Measurements from ENCODE around the gene ERFE. TPM values are rescaled to one million over a fixed set of nuclear protein-coding genes. Genes with fewer than 3 reads are reported as not detected.

The ERFE gene
- total RNA-seq, 1 donor from 2014 or later, result not detected

DNA sequence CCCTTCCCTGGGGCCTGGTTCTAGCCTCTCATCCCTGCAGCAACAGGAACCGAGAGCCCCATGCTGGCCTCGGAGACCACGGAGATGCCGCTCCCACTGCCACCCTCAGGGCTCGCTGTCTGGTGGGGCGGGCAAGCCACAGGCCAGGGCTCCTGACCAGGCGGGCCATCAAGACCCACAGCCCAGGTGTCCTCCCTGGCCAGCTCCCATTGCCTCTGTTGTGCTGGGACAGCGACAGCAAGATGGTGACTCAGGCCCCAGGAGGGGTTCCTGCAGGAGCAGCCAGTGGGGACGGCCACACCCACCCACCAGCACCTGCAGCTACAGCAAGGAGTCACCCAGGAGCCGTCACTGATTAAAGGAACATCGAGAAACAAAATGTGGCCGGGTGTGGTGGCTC lies 12.9 kb upstream of the ERFE start:
- no peak overlapping the region for H2AFZ ChIP-seq (replicated peaks)
- H3K4me2 ChIP-seq, result no peak overlapping the region
- H4K20me1 ChIP-seq (ENCODE audit: low read depth), result no peaks in the 10 kb centered on the region
- Mint-ChIP-seq H3K4me3 (no peak overlapping the region), H3K27me3 (ENCODE audit: insufficient read depth, low read depth) (peaks cover 7% of the 10 kb centered on the region), H3K4me1 (no peaks in the 10 kb centered on the region), H3K36me3 (no peaks in the 10 kb centered on the region), H3K27ac (no peak overlapping the region), H3K9me3 (no peaks in the 10 kb centered on the region)
- TF ChIP-seq CTCF (IDR thresholded peaks at IDR 0.05) (no peak), EZH2phosphoT487 (IDR thresholded peaks at IDR 0.05) (no peak), EZH2 (IDR thresholded peaks at IDR 0.05) (no peak)
- H3K79me2 ChIP-seq (ENCODE audit: low read depth), result no peaks in the 10 kb centered on the region
- H3K9me3 ChIP-seq (ENCODE audit: low read depth), result no peaks in the 10 kb centered on the region
- no peaks in the 10 kb centered on the region for H3F3A ChIP-seq (ENCODE audit: low read depth)
- no peaks in the 10 kb centered on the region for H3K4me1 ChIP-seq
- H3K27ac ChIP-seq, result no peak overlapping the region
- no peak overlapping the region for H3K4me3 ChIP-seq
- no peaks in the 10 kb centered on the region for H3K36me3 ChIP-seq
- H3K9ac ChIP-seq, result no peak overlapping the region
- DNase-seq (ENCODE audit: low spot score), result no peak
- no peaks in the 10 kb centered on the region for H3K27me3 ChIP-seq

GRCh38 chr2:238146884-238147544 lies 11.8 kb upstream of the ERFE start:
- no peak overlapping the region for H3K27ac Mint-ChIP-seq
- no peaks in the 10 kb centered on the region for H3F3A ChIP-seq (ENCODE audit: low read depth)

DNA sequence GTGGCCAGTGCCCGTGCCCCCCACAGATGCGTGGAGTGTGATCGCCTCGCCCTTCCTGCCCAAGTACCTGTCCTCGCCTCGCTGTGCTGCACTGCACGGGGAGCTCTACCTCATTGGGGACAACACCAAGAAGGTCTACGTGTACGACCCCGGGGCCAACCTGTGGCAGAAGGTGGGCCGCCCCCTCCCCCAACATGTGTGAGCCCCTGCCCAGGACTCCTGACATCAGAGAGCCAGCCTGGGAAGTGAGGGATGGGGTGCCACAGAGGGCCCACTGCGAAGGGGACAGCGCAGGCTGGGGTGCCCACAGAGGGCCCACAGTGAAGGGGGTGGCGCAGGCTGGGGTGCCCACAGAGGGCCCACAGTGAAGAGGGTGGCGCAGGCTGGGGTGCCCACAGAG lies 9.8 kb upstream of the ERFE start:
- no peak overlapping the region for H3K9ac ChIP-seq
- H3K27me3 ChIP-seq, result no peaks in the 10 kb centered on the region
- H3F3A ChIP-seq (ENCODE audit: low read depth), result no peaks in the 10 kb centered on the region
- no peak overlapping the region for H2AFZ ChIP-seq (replicated peaks)
- no peak overlapping the region for H3K27ac ChIP-seq
- no peak for TF ChIP-seq CTCF (IDR thresholded peaks at IDR 0.05)
- TF ChIP-seq EZH2phosphoT487 (IDR thresholded peaks at IDR 0.05), result no peak
- no peak for TF ChIP-seq EZH2 (IDR thresholded peaks at IDR 0.05)
- H3K4me3 ChIP-seq, result no peak overlapping the region
- H3K79me2 ChIP-seq (ENCODE audit: low read depth), result no peaks in the 10 kb centered on the region
- no peaks in the 10 kb centered on the region for H3K9me3 ChIP-seq (ENCODE audit: low read depth)
- peaks cover 7% of the 10 kb centered on the region for H3K4me1 ChIP-seq
- H3K36me3 ChIP-seq, result no peaks in the 10 kb centered on the region
- Mint-ChIP-seq H3K27ac (no peak overlapping the region), H3K27me3 (ENCODE audit: insufficient read depth, low read depth) (peaks cover 6% of the 10 kb centered on the region), H3K4me1 (peaks cover under 1% of the 10 kb centered on the region), H3K9me3 (peaks cover 1% of the 10 kb centered on the region), H3K4me3 (no peak overlapping the region), H3K36me3 (no peaks in the 10 kb centered on the region)
- no peaks in the 10 kb centered on the region for H4K20me1 ChIP-seq (ENCODE audit: low read depth)
- no peak for DNase-seq (ENCODE audit: low spot score)
- no peak overlapping the region for H3K4me2 ChIP-seq

More at GRCh38 chr2:238146884-238147544, 11.8 kb upstream of the ERFE start:
- Histone ChIP-seq H3K36me3 (no peaks in the 10 kb centered on the region), H3K79me2 (ENCODE audit: low read depth) (no peaks in the 10 kb centered on the region), H3K4me2 (no peak overlapping the region), H2AFZ (replicated peaks) (no peak overlapping the region), H3K27me3 (no peaks in the 10 kb centered on the region), H3K4me3 (no peak overlapping the region), H3K27ac (no peak overlapping the region), H3K9me3 (ENCODE audit: low read depth) (no peaks in the 10 kb centered on the region), H3K4me1 (peaks cover 7% of the 10 kb centered on the region), H3K9ac (no peak overlapping the region), H4K20me1 (ENCODE audit: low read depth) (no peaks in the 10 kb centered on the region)
- no peaks in the 10 kb centered on the region for H3K4me1 Mint-ChIP-seq
- H3K36me3 Mint-ChIP-seq, result no peaks in the 10 kb centered on the region
- peaks cover 4% of the 10 kb centered on the region for H3K27me3 Mint-ChIP-seq (ENCODE audit: insufficient read depth, low read depth)
- TF ChIP-seq EZH2 (IDR thresholded peaks at IDR 0.05) (no peak), EZH2phosphoT487 (IDR thresholded peaks at IDR 0.05) (no peak), CTCF (IDR thresholded peaks at IDR 0.05) (no peak)
- H3K9me3 Mint-ChIP-seq, result no peaks in the 10 kb centered on the region
- no peak overlapping the region for H3K4me3 Mint-ChIP-seq
- DNase-seq (ENCODE audit: low spot score), result no peak
